Activated T-cell treated with anti-CD3 and anti-CD28 coated beads, Interleukin-2, amount 50 U/mL, for 48 hours (primary cell): ENCODE results near the gene MMEL1.
A peak's percentile ranks its signal among the peaks of the same experiment; 100 is the strongest.
"Not testable (repeated sequence)": the region's sequence is repeated elsewhere in the genome, so short reads cannot be mapped to it uniquely, and the experiment has no call there.

Experiments used
- DNase-seq, 2 experiments: peaks; one replicate each; pipeline ENCODE4 v3.0.0-alpha.2; 2020

The MMEL1 gene

DNA sequence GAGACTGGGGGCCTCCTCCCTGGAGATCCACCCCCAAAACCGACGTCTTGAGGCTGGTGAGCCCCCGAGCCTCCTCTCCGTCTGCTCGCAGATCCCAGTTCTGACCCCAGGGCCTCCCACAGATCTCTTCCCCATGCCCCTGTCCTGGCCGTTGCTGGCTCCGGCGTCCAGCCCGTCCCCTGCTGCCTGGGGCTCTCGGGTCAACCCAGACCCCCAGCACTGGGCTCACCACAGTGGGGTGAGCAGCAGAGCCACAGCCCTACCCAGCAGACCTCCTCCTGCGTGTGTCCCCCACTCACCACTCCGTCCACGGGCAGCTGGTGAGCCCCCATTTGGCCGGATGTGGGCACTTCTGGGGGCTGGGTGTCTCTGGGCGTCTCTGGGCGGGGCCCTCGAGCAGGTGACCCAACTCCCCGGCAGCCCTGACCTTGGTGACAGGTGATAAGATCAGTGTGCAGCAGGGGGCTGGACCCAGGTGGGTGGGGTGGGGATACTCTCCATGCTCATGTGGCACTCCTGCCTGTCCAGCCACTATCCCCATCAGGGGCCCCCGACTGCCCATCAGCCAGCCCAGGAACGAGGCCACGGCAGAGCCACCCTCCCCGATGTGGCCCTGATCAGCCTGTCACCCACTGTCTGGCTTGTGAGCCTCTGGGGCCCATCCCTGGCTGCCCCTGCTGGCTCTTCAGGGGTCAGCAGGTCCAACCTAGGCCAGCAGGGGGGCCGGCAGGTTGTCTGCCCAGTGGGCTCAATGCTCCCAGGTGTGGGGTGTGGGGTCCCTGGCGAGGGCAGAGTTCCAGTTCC is 75.9 kb downstream of the MMEL1 start:
- peak; percentile 62 to 65 for DNase-seq

DNA sequence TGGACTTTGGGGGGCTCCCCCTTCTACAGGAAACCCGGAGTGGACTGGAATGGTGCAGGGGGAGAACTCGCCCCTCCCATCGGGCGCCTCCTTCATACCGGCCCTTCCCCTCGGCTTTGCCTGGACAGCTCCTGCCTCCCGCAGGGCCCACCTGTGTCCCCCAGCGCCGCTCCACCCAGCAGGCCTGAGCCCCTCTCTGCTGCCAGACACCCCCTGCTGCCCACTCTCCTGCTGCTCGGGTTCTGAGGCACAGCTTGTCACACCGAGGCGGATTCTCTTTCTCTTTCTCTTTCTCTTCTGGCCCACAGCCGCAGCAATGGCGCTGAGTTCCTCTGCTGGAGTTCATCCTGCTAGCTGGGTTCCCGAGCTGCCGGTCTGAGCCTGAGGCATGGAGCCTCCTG is 76.5 kb downstream of the MMEL1 start, which contains the start of gene TNFRSF14:
TNFRSF14 (plus strand) TSS at position 95 of the 401 bp plus-strand sequence; CDS start at position 389, 294 bp downstream.
- peak; percentile 73 to 81 for DNase-seq

- peak; percentile 86 to 87 for DNase-seq
These were observed 77.1 kb downstream of the MMEL1 start for GRCh38 chr1:2555634-2556276.

GRCh38 chr1:2554621-2555387 is 78.0 kb downstream of the MMEL1 start:
- DNase-seq: peak; percentile 75

DNA sequence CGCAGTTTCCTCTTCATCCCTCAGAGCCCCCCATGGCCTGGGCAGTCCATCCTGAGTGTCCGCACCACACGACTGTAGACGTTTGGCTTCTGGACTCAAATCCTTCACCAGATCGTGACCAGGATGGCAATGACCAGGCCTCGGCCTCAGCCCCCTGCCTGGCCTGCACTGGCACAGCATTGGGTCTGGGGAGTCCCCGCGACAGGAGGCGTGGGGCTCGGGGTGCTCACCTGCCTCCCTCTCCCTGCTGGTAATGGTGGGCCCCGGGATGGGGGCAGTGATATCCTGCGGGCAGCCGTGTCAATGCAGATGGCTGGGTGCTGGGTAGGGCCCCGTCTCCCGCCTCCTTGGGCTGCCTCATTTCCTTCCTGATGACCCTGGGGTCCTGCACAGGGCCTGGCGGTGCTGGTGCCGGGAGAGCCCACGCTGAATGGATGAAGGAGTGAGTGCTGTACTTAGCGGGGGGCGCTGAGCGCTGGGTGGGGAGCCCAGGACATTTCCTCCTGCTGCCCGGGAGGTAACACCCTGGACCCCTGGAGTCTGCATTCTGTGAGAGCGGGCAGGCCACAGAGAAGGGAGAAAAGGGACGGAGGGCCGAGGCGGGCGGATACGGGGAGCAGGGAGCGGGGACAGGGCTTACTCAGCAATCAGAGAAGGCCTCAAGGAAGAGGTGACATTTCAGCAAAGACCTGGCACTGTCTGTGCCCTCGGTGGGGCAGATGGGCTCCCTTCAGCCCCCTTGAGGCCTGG is 78.8 kb downstream of the MMEL1 start:
- no peak for DNase-seq

DNA sequence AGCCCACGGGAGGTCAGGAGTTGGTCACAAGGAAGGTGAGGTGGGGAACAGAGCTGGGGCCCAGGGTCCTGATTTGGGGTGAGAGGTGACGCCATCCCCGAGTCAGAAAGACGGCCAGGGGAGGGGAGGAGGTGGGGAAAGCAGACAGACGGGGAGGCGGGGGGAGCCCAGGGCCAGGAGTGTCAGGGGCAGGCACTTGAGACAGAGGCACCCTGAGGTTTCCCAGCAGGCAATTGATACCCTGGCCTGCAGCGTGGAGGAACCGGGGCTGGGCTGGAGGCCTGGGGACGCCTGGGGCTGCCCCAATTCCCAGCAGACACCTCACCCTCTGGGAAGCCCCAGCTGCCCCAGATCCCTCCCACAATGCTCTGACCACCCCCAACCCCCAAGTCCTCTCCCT is 79.7 kb downstream of the MMEL1 start:
- DNase-seq: not testable (repeated sequence)

GRCh38 chr1:2552189-2552588 is 80.6 kb downstream of the MMEL1 start:
- no peak for DNase-seq

- not testable (repeated sequence) for DNase-seq
These were observed 81.3 kb downstream of the MMEL1 start for GRCh38 chr1:2551544-2551943.

GRCh38 chr1:2550309-2550861 is 82.4 kb downstream of the MMEL1 start:
- DNase-seq: not testable (repeated sequence)

GRCh38 chr1:2549367-2550029 is 83.3 kb downstream of the MMEL1 start:
- DNase-seq: not testable (repeated sequence)

GRCh38 chr1:2548068-2548589 is 84.7 kb downstream of the MMEL1 start:
- peak; percentile 90 to 91 for DNase-seq

DNA sequence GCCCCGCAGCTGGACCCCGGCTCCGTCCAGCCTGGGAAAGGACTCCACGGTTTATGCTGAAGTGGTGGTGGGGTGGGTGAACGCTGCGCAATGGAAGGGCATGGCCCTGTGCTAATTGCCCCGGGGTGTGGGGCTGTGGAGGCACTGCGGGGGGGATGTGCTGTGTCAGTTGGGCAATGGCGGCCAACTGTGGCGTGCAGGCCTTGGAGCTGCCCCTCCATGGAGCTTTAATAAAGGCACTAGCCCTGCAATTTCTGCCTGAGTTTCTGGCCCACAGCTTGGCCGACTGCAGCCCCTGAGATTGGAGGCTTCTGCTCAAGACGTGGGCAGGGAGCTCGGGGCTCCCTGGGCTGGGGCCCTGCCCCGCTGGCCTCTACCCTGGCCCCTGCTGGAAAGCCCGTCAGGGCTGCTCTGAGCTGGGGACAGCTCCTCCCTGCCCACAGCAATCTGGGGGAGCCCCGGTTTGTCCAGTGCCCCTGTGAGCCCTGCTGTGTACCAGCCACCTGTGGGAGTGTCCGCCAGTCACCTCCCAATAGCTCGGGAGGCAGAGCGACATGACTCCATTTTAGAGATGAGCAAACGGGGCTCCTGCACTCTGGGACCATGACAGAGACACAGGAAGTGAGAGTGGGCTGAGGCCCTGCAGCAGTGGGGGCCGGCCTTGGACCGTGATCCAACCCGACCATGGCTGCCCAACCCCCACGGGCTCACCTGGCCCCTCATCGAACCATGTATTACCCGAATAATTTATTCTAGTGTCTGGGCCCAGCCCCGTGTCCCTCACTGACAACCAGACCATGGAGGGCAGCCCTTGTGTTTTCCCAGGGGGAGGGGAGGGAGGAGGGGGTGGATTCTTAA is 85.4 kb downstream of the MMEL1 start:
- DNase-seq: peak; percentile 81 to 84

DNA sequence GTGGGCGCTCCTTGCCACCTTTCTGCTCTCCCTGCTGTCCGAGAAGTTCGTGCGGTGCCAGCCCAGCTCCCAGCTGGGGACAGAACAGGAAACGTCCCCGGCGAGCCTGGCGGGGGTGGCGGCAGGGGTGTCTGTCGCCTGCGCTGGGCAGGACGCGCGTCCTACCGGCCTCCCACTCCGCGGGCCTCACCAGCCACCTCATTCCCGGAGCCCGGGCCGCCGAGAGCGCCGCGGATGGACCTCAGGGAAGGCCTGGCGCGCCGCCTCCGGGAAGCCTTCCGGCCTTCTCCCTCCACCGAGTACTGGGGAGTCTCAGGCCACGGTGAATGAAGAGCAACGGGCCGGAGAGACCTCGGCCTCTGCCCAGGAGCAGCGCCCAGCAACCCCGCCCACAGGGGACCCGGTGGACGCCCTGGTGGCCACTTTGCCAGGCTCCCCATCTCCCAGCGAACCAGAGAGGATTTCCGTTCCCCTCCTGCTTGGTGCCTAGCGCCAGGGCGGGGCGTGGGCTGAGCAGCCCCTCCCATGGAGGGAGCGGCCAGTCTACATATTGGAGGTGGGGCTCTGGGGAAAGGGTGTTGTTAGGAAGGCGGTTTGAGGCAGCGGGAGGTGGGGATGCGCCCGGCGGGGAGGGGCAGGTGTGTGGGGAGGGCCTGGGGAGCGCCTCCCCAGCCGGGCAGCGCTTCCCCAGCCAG is 86.2 kb downstream of the MMEL1 start:
- DNase-seq: peak; percentile 86 to 88

GRCh38 chr1:2545754-2546514 is 86.9 kb downstream of the MMEL1 start:
- DNase-seq: peak; percentile 83 to 89

DNA sequence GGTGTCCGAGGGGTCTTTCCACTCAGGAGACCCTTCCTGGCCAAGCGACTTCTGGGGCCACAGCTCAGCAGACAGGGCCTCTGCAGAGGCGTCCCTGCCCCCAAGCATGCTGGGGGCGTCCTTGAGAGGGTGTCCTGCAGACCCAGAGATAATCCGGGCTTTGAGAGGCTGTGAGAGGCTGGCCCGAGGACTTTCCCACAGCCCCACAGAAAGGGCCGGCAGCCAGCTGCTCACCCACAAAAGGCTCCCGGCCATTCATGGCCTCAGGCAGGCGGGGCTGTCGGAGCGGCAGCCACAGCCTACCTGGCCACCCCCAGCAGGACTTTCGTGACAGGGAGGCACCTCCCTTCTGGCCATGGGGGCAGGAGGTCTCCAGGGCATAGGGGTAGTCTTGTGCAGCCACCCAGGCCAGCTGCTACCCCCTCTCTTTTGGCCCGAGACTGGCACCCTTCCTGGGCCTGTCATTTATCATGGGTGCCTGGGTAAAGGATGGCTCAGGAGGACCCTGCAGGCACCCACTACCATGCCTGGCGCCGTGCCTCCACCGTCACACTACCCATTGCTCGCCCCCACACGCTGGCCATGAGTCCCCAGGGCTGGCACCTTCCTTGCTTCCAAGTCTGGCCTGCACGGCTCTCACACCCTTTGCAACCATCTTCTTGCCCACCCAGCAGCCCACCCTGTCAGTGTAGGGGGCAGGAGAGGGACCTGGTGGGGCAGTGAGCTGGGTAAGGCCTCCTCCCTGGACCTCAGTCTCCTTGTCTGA is 87.8 kb downstream of the MMEL1 start:
- no peak for DNase-seq

GRCh38 chr1:2544093-2544874 is 88.5 kb downstream of the MMEL1 start:
- peak in 1 of 2 experiments; percentile 38 for DNase-seq

GRCh38 chr1:2543543-2544092 is 89.2 kb downstream of the MMEL1 start:
- DNase-seq: peak in 1 of 2 experiments; percentile 57
